ENCODE data around the gene BIRC5. TPM values are rescaled to one million over a fixed set of nuclear protein-coding genes. Genes with fewer than 3 reads are reported as not detected.

Gene BIRC5
- total RNA-seq, 1 donor from 2014 or later = 68.0 TPM

DNA sequence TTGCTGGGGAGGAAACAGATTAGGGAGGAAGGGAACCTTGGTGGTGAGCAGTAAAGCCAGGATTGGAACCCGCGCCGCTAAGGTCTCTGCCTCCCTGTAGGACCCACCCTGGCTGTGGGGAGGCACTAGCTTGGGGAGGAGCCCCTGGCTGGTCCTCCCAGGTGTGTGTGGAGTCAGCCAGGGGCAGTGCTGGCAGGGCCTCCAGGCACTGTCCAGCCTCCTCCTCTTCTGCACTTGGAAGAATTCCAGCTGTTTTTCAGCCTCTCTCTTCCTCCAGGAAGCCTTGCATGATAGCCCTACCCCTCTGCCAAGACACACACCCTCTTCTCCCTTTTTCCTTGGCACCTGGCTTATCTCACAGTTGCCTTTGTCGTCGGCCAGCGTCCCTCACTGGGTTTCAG is 52.2 kb downstream of the BIRC5 start:
- TF ChIP-seq, protein P1, sequence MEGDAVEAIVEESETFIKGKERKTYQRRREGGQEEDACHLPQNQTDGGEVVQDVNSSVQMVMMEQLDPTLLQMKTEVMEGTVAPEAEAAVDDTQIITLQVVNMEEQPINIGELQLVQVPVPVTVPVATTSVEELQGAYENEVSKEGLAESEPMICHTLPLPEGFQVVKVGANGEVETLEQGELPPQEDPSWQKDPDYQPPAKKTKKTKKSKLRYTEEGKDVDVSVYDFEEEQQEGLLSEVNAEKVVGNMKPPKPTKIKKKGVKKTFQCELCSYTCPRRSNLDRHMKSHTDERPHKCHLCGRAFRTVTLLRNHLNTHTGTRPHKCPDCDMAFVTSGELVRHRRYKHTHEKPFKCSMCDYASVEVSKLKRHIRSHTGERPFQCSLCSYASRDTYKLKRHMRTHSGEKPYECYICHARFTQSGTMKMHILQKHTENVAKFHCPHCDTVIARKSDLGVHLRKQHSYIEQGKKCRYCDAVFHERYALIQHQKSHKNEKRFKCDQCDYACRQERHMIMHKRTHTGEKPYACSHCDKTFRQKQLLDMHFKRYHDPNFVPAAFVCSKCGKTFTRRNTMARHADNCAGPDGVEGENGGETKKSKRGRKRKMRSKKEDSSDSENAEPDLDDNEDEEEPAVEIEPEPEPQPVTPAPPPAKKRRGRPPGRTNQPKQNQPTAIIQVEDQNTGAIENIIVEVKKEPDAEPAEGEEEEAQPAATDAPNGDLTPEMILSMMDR (conservative IDR thresholded peaks at IDR 0.05; ENCODE audit: low read depth, low read length) = no peak

GRCh38 chr17:78266771-78267170 is 52.7 kb downstream of the BIRC5 start:
- H3K4me3 ChIP-seq (ENCODE audit: low read depth, low read length) = no peak overlapping the region
- TF ChIP-seq, protein P1 (conservative IDR thresholded peaks at IDR 0.05; ENCODE audit: low read depth, low read length) = no peak
- no peak for DNase-seq (ENCODE audit: low read depth)

More for the DNA sequence above, 52.2 kb downstream of the BIRC5 start:
- DNase-seq (ENCODE audit: low read depth) = no peak
- no peak overlapping the region for H3K4me3 ChIP-seq (ENCODE audit: low read depth, low read length)

- TF ChIP-seq, protein P1 (conservative IDR thresholded peaks at IDR 0.05; ENCODE audit: low read depth, low read length) = no peak
- no peak overlapping the region for H3K4me3 ChIP-seq (ENCODE audit: low read depth, low read length)
- DNase-seq (ENCODE audit: low read depth) = no peak
Measured at GRCh38 chr17:78267253-78268073, 53.4 kb downstream of the BIRC5 start.

- DNase-seq (ENCODE audit: low read depth) = no peak
- TF ChIP-seq, protein P1 (conservative IDR thresholded peaks at IDR 0.05; ENCODE audit: low read depth, low read length) = no peak
- no peak overlapping the region for H3K4me3 ChIP-seq (ENCODE audit: low read depth, low read length)
Measured at GRCh38 chr17:78268191-78268874, 54.3 kb downstream of the BIRC5 start.

DNA sequence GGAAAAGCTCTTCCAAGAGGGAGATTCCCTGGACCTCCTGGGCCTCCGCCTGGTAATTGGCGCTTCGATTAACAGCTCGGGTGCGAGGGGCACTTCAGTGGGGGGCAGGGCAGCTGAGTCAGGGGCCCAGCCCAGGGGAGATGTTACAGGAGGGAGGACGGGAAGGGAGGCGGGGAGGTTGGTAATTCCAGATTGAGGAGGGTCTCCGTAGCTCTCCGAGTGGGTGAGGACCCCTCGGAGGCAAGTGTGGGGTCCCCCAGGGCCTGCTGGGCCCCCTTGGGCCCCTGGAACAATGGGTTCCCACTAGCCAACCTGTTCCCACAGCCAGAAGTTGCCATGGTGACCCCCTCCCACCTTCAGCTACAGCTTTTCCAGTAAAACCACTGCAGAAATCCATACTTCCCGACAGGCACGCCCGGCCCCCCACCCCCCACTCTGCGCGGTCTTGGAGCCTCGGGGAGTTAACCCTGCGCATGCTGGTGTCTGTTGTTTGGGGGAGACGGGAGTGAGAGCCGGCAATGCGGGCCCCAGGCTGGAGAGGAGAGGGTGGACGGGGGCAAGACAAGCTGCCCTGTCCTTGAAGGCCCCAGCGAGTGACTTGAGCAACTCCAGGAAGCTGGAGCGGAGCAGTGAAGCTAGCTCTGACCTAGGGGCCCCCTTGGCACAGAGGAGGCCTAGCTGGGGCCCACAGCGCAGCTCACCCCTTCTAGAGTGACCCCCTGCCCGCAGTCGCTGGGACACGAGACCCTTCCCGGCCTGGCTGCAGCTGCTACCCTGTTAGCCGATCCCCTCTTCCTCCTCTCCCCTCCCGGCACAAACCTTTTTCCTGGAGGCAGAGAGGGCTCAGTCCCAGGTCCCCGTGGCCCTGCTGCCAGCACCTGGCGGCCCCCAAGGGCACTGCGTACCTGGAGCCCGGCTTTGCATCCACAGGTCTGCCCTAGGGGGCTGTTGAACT is 55.2 kb downstream of the BIRC5 start:
- H3K4me3 ChIP-seq (ENCODE audit: low read depth, low read length) = no peak overlapping the region
- DNase-seq (ENCODE audit: low read depth) = no peak
- TF ChIP-seq, protein P1 (conservative IDR thresholded peaks at IDR 0.05; ENCODE audit: low read depth, low read length) = no peak

DNA sequence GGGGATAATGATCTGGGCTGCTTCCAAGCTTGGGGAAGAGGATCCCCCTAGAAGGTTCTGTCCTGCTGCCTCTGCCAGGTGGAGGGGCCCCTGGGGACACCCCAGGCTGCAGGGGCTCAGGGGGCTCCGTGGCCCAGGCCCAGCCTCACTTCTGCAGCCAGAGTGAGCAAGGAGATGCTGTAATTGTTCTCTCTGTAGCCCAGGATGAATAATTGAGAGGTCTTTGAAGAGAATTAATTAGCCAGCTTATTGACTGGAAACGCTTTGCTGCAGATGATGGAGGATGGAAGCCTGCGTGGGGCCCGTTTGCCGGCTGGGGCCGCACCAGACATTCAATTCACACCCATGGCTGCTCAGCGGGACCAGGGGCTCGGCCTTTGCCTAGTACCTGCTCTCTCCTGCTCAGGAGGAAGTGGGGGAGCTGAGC is 55.9 kb downstream of the BIRC5 start:
- no peak for DNase-seq (ENCODE audit: low read depth)
- no peak overlapping the region for H3K4me3 ChIP-seq (ENCODE audit: low read depth, low read length)
- TF ChIP-seq, protein P1 (conservative IDR thresholded peaks at IDR 0.05; ENCODE audit: low read depth, low read length) = no peak
